GM18498 (cell line): Measurements from ENCODE around the gene RCBTB2.
"Not testable (repeated sequence)": the region's sequence is repeated elsewhere in the genome, so short reads cannot be mapped to it uniquely, and the experiment has no call there.

Experiments used
- ATAC-seq: cut with Tn5 transposase; IDR thresholded peaks from one replicate; pipeline ENCODE4 v1.9.1; 2021; ENCODE audit warnings: mild to moderate bottlenecking, moderate library complexity; ENCODE audit not compliant: unreplicated experiment

Gene RCBTB2

GRCh38 chr13:48532506-48533499 is at the start of gene RCBTB2:
Gene RCBTB2, minus strand, starts transcription at chr13:48533080. Its CDS starts 11,141 bp downstream, at chr13:48521939.
- ATAC-seq, result peak; percentile 88

GRCh38 chr13:48582084-48582483 is 49.2 kb upstream of the RCBTB2 start:
- no peak for ATAC-seq

- ATAC-seq, result no peak
These were observed 48.0 kb upstream of the RCBTB2 start for GRCh38 chr13:48580896-48581295.

GRCh38 chr13:48580185-48580803 is 47.4 kb upstream of the RCBTB2 start:
- ATAC-seq, result no peak

- ATAC-seq, result not testable (repeated sequence)
These were observed 47.0 kb upstream of the RCBTB2 start for GRCh38 chr13:48579919-48580180.

GRCh38 chr13:48579165-48579918 is 46.5 kb upstream of the RCBTB2 start:
- peak; percentile 77 for ATAC-seq

GRCh38 chr13:48578516-48579164 is 45.8 kb upstream of the RCBTB2 start:
- ATAC-seq, result peak; percentile 67

- no peak for ATAC-seq
These were observed 43.6 kb upstream of the RCBTB2 start for GRCh38 chr13:48576448-48577010.

GRCh38 chr13:48575031-48575430 is 42.2 kb upstream of the RCBTB2 start:
- ATAC-seq, result no peak

GRCh38 chr13:48574041-48574796 is 41.3 kb upstream of the RCBTB2 start:
- ATAC-seq, result no peak

- no peak for ATAC-seq
These were observed 40.5 kb upstream of the RCBTB2 start for GRCh38 chr13:48573213-48574007.

GRCh38 chr13:48571126-48571913 is 38.4 kb upstream of the RCBTB2 start:
- no peak for ATAC-seq

- peak; percentile 41 for ATAC-seq
These were observed 37.4 kb upstream of the RCBTB2 start for GRCh38 chr13:48570216-48570828.

- ATAC-seq, result no peak
These were observed 36.3 kb upstream of the RCBTB2 start for GRCh38 chr13:48569104-48569666.

- ATAC-seq, result no peak
These were observed 35.7 kb upstream of the RCBTB2 start for GRCh38 chr13:48568370-48569103.

- ATAC-seq, result no peak
These were observed 34.9 kb upstream of the RCBTB2 start for GRCh38 chr13:48567515-48568369.
